SK-N-MC (cell line): Measurements from ENCODE around the gene LAMA3.

Experiments used
- DNase-seq: peaks from one replicate; pipeline ENCODE4 v3.0.0-alpha.2; 2011; ENCODE audit warnings: low read depth, low spot score
- H3K27ac ChIP-seq: fragments of 200-600 bp; sonication (generic); 2 replicates; pipeline ENCODE4 v1.5.1; 2016; ENCODE audit warnings: mixed run types
- H3K36me3 ChIP-seq: fragments of 200-600 bp; sonication (generic); 2 replicates; pipeline ENCODE4 v1.6.1; 2017; ENCODE audit warnings: antibody characterized with exemption, low read length, mixed read lengths; ENCODE audit not compliant: insufficient read depth
- H3K4me3 ChIP-seq: fragments of 200-600 bp; sonication (generic); 2 replicates; pipeline ENCODE4 v1.5.1; 2016
- H3K9ac ChIP-seq: fragments of 200-600 bp; sonication (generic); 2 replicates; pipeline ENCODE4 v1.8.0; 2017; ENCODE audit warnings: mixed run types, mixed read lengths; ENCODE audit not compliant: insufficient read length
- H3K9me3 ChIP-seq: fragments of 200-600 bp; sonication (generic); 2 replicates; pipeline ENCODE4 v1.6.1; 2017; ENCODE audit warnings: low read depth, mild to moderate bottlenecking, antibody characterized with exemption, low read length, moderate library complexity, mixed read lengths
- EZH2 ChIP-seq: fragments of 200-600 bp; sonication (generic); IDR thresholded peaks from one replicate; pipeline ENCODE4 v1.6.1; 2017; ENCODE audit warnings: antibody characterized with exemption
- FOXP2 ChIP-seq: optimal IDR thresholded peaks from 2 replicates; pipeline ENCODE3; 2011; ENCODE audit warnings: mild to moderate bottlenecking, moderate library complexity; ENCODE audit not compliant: insufficient read depth; ENCODE audit errors: extremely low read length, control extremely low read depth
- POLR2AphosphoS5 ChIP-seq: IDR thresholded peaks from 2 replicates; pipeline ENCODE4 v1.6.1; 2012; ENCODE audit warnings: mild to moderate bottlenecking, low read depth, low read length, borderline replicate concordance

Gene LAMA3

DNA sequence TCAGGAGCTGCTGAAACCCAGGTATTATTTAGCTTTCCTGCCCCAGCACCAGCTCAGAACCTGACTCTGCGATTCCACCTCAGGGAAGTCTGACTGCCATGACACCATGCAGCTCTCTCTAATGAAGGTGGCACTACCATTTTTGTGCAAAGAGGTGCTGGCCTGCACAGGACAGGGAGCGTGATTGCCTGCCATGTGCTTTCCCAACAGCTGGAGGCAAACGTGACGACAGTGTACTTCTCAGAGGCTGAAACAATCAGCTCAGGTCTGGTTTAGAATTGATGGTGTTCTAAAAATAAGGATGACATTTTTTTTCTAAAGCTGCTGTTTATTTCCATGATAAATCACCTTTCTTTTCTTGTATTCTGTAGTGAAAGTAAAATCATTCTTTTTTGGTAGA, 250.1 kb downstream of the LAMA3 start:
- Histone ChIP-seq H3K9ac (no peak overlapping the region), H3K4me3 (no peak overlapping the region), H3K36me3 (no peaks in the 10 kb centered on the region), H3K9me3 (no peaks in the 10 kb centered on the region), H3K27ac (no peak overlapping the region)
- no peak for DNase-seq
- TF ChIP-seq EZH2 (no peak), FOXP2 (no peak), POLR2AphosphoS5 (no peak)

- Histone ChIP-seq H3K9me3 (no peaks in the 10 kb centered on the region), H3K4me3 (no peak overlapping the region), H3K36me3 (no peaks in the 10 kb centered on the region), H3K9ac (no peak overlapping the region), H3K27ac (no peak overlapping the region)
- DNase-seq, result no peak
- no peak for TF ChIP-seq FOXP2
- no peak for TF ChIP-seq EZH2
- no peak for TF ChIP-seq POLR2AphosphoS5
Measured at GRCh38 chr18:23939896-23940295, 250.6 kb downstream of the LAMA3 start.

- H3K4me3 ChIP-seq, result no peak overlapping the region
- no peak overlapping the region for H3K27ac ChIP-seq
- H3K36me3 ChIP-seq, result no peaks in the 10 kb centered on the region
- no peak for TF ChIP-seq EZH2
- TF ChIP-seq FOXP2, result no peak
- no peak for TF ChIP-seq POLR2AphosphoS5
- DNase-seq, result no peak
- H3K9ac ChIP-seq, result no peak overlapping the region
- no peaks in the 10 kb centered on the region for H3K9me3 ChIP-seq
Measured at GRCh38 chr18:23941791-23942190, 252.5 kb downstream of the LAMA3 start.

DNA sequence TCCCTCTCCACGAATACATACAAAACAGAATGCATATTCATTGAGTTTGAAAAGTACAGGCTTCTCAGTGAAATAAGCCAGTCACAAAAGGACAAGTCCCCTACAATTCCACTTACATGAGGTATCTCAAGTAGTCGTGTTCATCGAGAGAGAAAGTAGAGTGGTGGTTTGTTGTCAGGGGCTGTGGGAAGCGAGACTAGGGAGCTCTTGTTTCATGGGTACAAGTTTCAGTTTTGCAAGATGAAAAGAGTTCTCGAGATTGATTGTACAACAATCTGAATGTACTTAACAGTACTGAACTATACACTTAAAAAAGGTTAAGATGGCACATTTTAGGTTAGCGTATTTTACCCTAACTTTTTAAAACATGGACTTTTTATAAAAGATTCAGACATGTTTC, 253.9 kb downstream of the LAMA3 start:
- no peaks in the 10 kb centered on the region for H3K36me3 ChIP-seq
- H3K9ac ChIP-seq, result no peak overlapping the region
- no peak for DNase-seq
- no peaks in the 10 kb centered on the region for H3K9me3 ChIP-seq
- no peak overlapping the region for H3K27ac ChIP-seq
- TF ChIP-seq FOXP2 (no peak), POLR2AphosphoS5 (no peak), EZH2 (no peak)
- H3K4me3 ChIP-seq, result no peak overlapping the region

- no peak for TF ChIP-seq EZH2
- no peak for TF ChIP-seq POLR2AphosphoS5
- TF ChIP-seq FOXP2, result no peak
- H3K9me3 ChIP-seq, result no peaks in the 10 kb centered on the region
- H3K36me3 ChIP-seq, result no peaks in the 10 kb centered on the region
- DNase-seq, result no peak
- no peak overlapping the region for H3K4me3 ChIP-seq
- no peak overlapping the region for H3K27ac ChIP-seq
- no peak overlapping the region for H3K9ac ChIP-seq
Measured at GRCh38 chr18:23943903-23944624, 254.8 kb downstream of the LAMA3 start.

DNA sequence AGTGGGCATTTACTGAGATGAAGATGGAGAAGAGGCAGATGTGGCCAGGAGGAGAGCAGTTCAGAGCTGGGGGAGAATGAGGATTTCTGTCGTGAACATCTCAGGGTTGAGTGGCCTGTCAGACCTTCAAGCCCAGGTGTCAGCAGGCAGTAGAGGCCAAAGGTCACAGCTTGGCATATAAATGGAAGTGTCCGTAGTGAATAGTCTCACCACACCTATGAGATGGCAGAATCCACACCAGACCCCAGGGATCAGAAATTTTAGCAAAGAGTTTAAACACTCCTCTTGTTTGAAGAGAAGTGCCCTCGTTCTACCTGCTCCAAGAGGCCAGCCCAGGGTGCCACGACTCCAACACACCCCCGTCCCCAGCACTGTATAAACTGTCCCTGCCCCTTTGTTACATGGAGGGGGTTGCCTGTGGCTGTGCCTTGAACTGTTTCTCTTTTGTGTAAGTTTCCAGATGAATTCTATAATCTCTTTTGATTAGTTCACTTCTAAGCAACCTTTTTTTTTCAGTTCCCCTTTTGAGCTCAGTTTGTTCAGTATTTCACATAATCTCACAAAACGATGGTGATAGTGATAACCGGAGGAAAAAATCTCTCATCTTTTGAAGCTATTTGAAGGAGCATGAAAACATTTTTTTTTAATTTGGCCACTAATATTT, 256.3 kb downstream of the LAMA3 start:
- Histone ChIP-seq H3K27ac (no peak overlapping the region), H3K9me3 (no peaks in the 10 kb centered on the region), H3K36me3 (no peaks in the 10 kb centered on the region), H3K9ac (no peak overlapping the region), H3K4me3 (no peak overlapping the region)
- no peak for TF ChIP-seq FOXP2
- no peak for TF ChIP-seq EZH2
- TF ChIP-seq POLR2AphosphoS5, result no peak
- DNase-seq, result no peak

- H3K4me3 ChIP-seq, result no peak overlapping the region
- no peaks in the 10 kb centered on the region for H3K36me3 ChIP-seq
- H3K27ac ChIP-seq, result no peak overlapping the region
- no peak for DNase-seq
- no peak overlapping the region for H3K9ac ChIP-seq
- no peaks in the 10 kb centered on the region for H3K9me3 ChIP-seq
- no peak for TF ChIP-seq EZH2
- no peak for TF ChIP-seq POLR2AphosphoS5
- no peak for TF ChIP-seq FOXP2
Measured at GRCh38 chr18:23949863-23950262, 260.6 kb downstream of the LAMA3 start.

DNA sequence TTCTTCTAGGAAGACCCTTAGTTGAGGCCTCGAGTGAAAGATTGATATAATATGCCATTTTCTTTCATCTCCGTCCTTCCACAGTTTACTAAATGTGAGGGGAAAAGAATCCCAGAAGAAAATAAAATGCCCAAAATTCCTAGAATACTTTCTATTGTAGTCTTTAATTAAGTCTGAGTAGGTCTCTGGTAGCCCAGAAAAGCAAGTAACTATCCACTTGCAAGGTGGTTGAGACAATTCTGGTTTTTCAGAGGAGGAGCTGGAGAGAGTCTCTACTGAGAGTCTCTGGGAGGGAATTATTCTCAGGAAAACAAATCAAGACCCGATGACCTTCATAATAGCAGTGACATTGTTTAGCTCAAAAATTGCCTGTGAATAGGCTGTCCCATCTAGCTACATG, 261.4 kb downstream of the LAMA3 start:
- Histone ChIP-seq H3K9ac (no peak overlapping the region), H3K36me3 (no peaks in the 10 kb centered on the region), H3K27ac (no peak overlapping the region), H3K4me3 (no peak overlapping the region), H3K9me3 (no peaks in the 10 kb centered on the region)
- no peak for DNase-seq
- TF ChIP-seq EZH2 (no peak), POLR2AphosphoS5 (no peak), FOXP2 (no peak)

- Histone ChIP-seq H3K9ac (no peak overlapping the region), H3K27ac (no peak overlapping the region), H3K36me3 (no peaks in the 10 kb centered on the region), H3K4me3 (no peak overlapping the region), H3K9me3 (no peaks in the 10 kb centered on the region)
- TF ChIP-seq FOXP2 (no peak), EZH2 (no peak), POLR2AphosphoS5 (no peak)
- DNase-seq, result no peak
Measured at GRCh38 chr18:23951206-23951605, 262.0 kb downstream of the LAMA3 start.
